Body of pancreas (tissue), 4 donors: ENCODE data around the gene THSD7A. TPM values are rescaled to one million over a fixed set of nuclear protein-coding genes. Genes with fewer than 3 reads are reported as not detected.

ENCODE experiments used
- ATAC-seq: fragments of 150-250 bp; one replicate; pipeline ENCODE4 v1.9.1; 2016
- DNase-seq, 4 donors: peaks; one replicate each; pipeline ENCODE4 v3.0.0-alpha.2; 2019
- H3K27ac ChIP-seq, 4 donors: fragments of 200-600 bp; sonication (generic); 1 replicate in 3 of 4; 2 replicates in 1 of 4; pipeline versions ENCODE4 v1.5.1 to v1.6.1; 2016 to 2019; ENCODE audit warnings: mild to moderate bottlenecking in 1 of 4, mixed read lengths in 1 of 4, moderate library complexity in 1 of 4
- H3K27me3 ChIP-seq, 2 donors: fragments of 200-600 bp; sonication (generic); one replicate each; pipeline ENCODE4 v1.6.0; 2016; ENCODE audit warnings: mild to moderate bottlenecking in 1 of 2
- H3K36me3 ChIP-seq, 2 donors: fragments of 200-600 bp; sonication (generic); replicated peaks in 1 of 2; 2 replicates each; pipeline ENCODE4 v1.5.1; 2016; ENCODE audit warnings: low read depth in 2 of 2; ENCODE audit not compliant: insufficient read depth in 1 of 2
- H3K4me1 ChIP-seq: fragments of 200-600 bp; sonication (generic); one replicate; pipeline ENCODE4 v1.6.0; 2016
- H3K4me3 ChIP-seq, 2 donors: fragments of 200-600 bp; sonication (generic); 1 replicate in 1 of 2; 2 replicates in 1 of 2; pipeline ENCODE4 v1.5.1; 2016 to 2019
- H3K9me3 ChIP-seq, 3 donors: fragments of 200-600 bp; sonication (generic); 1 replicate in 2 of 3; 2 replicates in 1 of 3; pipeline ENCODE4 v1.5.1; 2016
- CTCF ChIP-seq, 7 experiments: fragments of 450-650 bp in 4 of 7; fragments of 200-600 bp in 3 of 7; sonication (generic) in 3 of 7; IDR thresholded peaks; one replicate each; pipeline ENCODE4 v1.5.1; 2016 to 2019; ENCODE audit warnings: antibody characterized with exemption in 7 of 7
- POLR2A ChIP-seq, 3 donors: fragments of 450-650 bp; IDR thresholded peaks; one replicate each; pipeline ENCODE4 v1.6.1; 2016; ENCODE audit warnings: antibody characterized with exemption in 3 of 3, mild to moderate bottlenecking in 2 of 3
- WGBS, 2 donors: methylation state at CpG; one replicate each; pipeline ENCODE4 v1.1.5; 2017; 5-methylcytosine and 5-hydroxymethylcytosine counted together
- intact Hi-C: fragments of 100-400 bp; cut with DNase I; formaldehyde crosslinking; loops from one replicate; pipeline ENCODE4 v1.15.1; 2023
- total RNA-seq, 2 donors: library from RNA; depleted of rRNA; stranded (reverse); fragments of >200 nt; gene quantifications; one replicate each; pipeline ENCODE4 v1.1.0, GENCODE V29; 2016

THSD7A gene
- total RNA-seq, 2 donors from 2014 or later, result 0.66 to 7.0 TPM

GRCh38 chr7:11513460-11513859 lies 318.5 kb downstream of the THSD7A start:
- 25% methylated on average over 1 of the region's 1 CpG for WGBS, 2 donors

GRCh38 chr7:11507929-11508328 lies 324.1 kb downstream of the THSD7A start:
- DNase-seq (no peak), ATAC-seq (no peak)
- TF ChIP-seq POLR2A (IDR thresholded peaks at IDR 0.05) (no peak), CTCF (IDR thresholded peaks at IDR 0.05) (no peak)
- no peaks in the 10 kb centered on the region for H3K27me3 ChIP-seq
- no peaks in the 10 kb centered on the region for H3K4me1 ChIP-seq
- no peak overlapping the region for H3K4me3 ChIP-seq
- WGBS, 2 donors, result 69 to 84% methylated on average over 1 of the region's 1 CpG
- H3K27ac ChIP-seq, result no peak overlapping the region
- no peaks in the 10 kb centered on the region for H3K9me3 ChIP-seq
- H3K36me3 ChIP-seq, result no peaks in the 10 kb centered on the region
- intact Hi-C loops, result no loop called here

More at GRCh38 chr7:11513460-11513859, 318.5 kb downstream of the THSD7A start:
- ATAC-seq, result no peak
- no peak overlapping the region for H3K27ac ChIP-seq
- intact Hi-C loops, result no loop called here
- TF ChIP-seq CTCF (IDR thresholded peaks at IDR 0.05), result no peak
- no peak for TF ChIP-seq POLR2A (IDR thresholded peaks at IDR 0.05)
- DNase-seq, result no peak
- no peaks in the 10 kb centered on the region for H3K9me3 ChIP-seq
- H3K27me3 ChIP-seq, result no peaks in the 10 kb centered on the region
- H3K4me3 ChIP-seq, result no peak overlapping the region
- no peaks in the 10 kb centered on the region for H3K36me3 ChIP-seq
- H3K4me1 ChIP-seq, result no peaks in the 10 kb centered on the region

GRCh38 chr7:11506417-11506816 lies 325.6 kb downstream of the THSD7A start:
- ATAC-seq, result no peak
- Histone ChIP-seq H3K36me3 (no peaks in the 10 kb centered on the region), H3K9me3 (no peaks in the 10 kb centered on the region), H3K27me3 (no peaks in the 10 kb centered on the region), H3K27ac (no peak overlapping the region), H3K4me1 (no peaks in the 10 kb centered on the region), H3K4me3 (no peak overlapping the region)
- no peak for TF ChIP-seq POLR2A (IDR thresholded peaks at IDR 0.05)
- no peak for TF ChIP-seq CTCF (IDR thresholded peaks at IDR 0.05)
- no peak for DNase-seq
- intact Hi-C loops, result no loop called here

- H3K27ac ChIP-seq, result no peak overlapping the region
- 63 to 70% methylated on average over 3 of the region's 3 CpGs for WGBS, 2 donors
- ATAC-seq (no peak), DNase-seq (no peak)
- H3K27me3 ChIP-seq, result no peaks in the 10 kb centered on the region
- intact Hi-C loops, result no loop called here
- no peaks in the 10 kb centered on the region for H3K9me3 ChIP-seq
- no peaks in the 10 kb centered on the region for H3K4me1 ChIP-seq
- H3K4me3 ChIP-seq, result no peak overlapping the region
- H3K36me3 ChIP-seq, result no peaks in the 10 kb centered on the region
- TF ChIP-seq POLR2A (IDR thresholded peaks at IDR 0.05) (no peak), CTCF (IDR thresholded peaks at IDR 0.05) (no peak)
Observed at GRCh38 chr7:11505471-11505985, 326.5 kb downstream of the THSD7A start.

GRCh38 chr7:11492307-11492706 lies 339.7 kb downstream of the THSD7A start:
- H3K36me3 ChIP-seq, result no peaks in the 10 kb centered on the region
- no peak overlapping the region for H3K27ac ChIP-seq
- H3K9me3 ChIP-seq, result no peaks in the 10 kb centered on the region
- no peak overlapping the region for H3K4me3 ChIP-seq
- no peak for DNase-seq
- TF ChIP-seq CTCF (IDR thresholded peaks at IDR 0.05) (no peak), POLR2A (IDR thresholded peaks at IDR 0.05) (no peak)
- no peaks in the 10 kb centered on the region for H3K4me1 ChIP-seq
- intact Hi-C loops, result no loop called here
- WGBS, 2 donors, result 33 to 54% methylated on average over 1 of the region's 1 CpG
- H3K27me3 ChIP-seq, result no peaks in the 10 kb centered on the region
- no peak for ATAC-seq
